ENCODE measurements around the gene KRIT1. TPM values are rescaled to one million over a fixed set of nuclear protein-coding genes. Genes with fewer than 3 reads are reported as not detected.

The KRIT1 gene
- total RNA-seq, 2 donors from 2014 or later, result 58.4 to 150 TPM

GRCh38 chr7:92253251-92253650 lies 7.5 kb upstream of the KRIT1 start:
- intact Hi-C loops (cut with DNase I), result no loop called here
- H3K9me3 ChIP-seq, result no peaks in the 10 kb centered on the region
- no peak for ATAC-seq
- WGBS, 2 donors, result 89 to 90% methylated on average over 1 of the region's 1 CpG
- H3K4me3 ChIP-seq, result no peak overlapping the region
- H3K27ac ChIP-seq, result no peak overlapping the region
- TF ChIP-seq CTCF (IDR thresholded peaks at IDR 0.05) (no peak), POLR2A (IDR thresholded peaks at IDR 0.05) (no peak)
- DNase-seq, result no peak
- peaks cover 1% of the 10 kb centered on the region for H3K4me1 ChIP-seq
- no peaks in the 10 kb centered on the region for H3K27me3 ChIP-seq
- no peaks in the 10 kb centered on the region for H3K36me3 ChIP-seq (replicated peaks in 1 of 2; ENCODE audit: insufficient read depth in 1 of 2, low read depth in 2 of 2)

GRCh38 chr7:92251181-92251580 lies 5.5 kb upstream of the KRIT1 start:
- Histone ChIP-seq H3K27me3 (no peaks in the 10 kb centered on the region), H3K36me3 (replicated peaks in 1 of 2; ENCODE audit: insufficient read depth in 1 of 2, low read depth in 2 of 2) (no peaks in the 10 kb centered on the region), H3K4me1 (peaks cover 16% of the 10 kb centered on the region), H3K4me3 (no peak overlapping the region), H3K27ac (no peak overlapping the region), H3K9me3 (no peaks in the 10 kb centered on the region)
- WGBS, 2 donors, result 94 to 100% methylated on average over 1 of the region's 1 CpG
- DNase-seq (no peak), ATAC-seq (no peak)
- TF ChIP-seq CTCF (IDR thresholded peaks at IDR 0.05) (no peak), POLR2A (IDR thresholded peaks at IDR 0.05) (no peak)
- intact Hi-C loops (cut with DNase I), result no loop called here

GRCh38 chr7:92250603-92251002 lies 4.9 kb upstream of the KRIT1 start:
- H3K27me3 ChIP-seq, result no peaks in the 10 kb centered on the region
- TF ChIP-seq POLR2A (IDR thresholded peaks at IDR 0.05) (no peak), CTCF (IDR thresholded peaks at IDR 0.05) (no peak)
- intact Hi-C loops (cut with DNase I), result no loop called here
- H3K9me3 ChIP-seq, result no peaks in the 10 kb centered on the region
- no peak for DNase-seq
- H3K4me1 ChIP-seq, result peaks cover 16% of the 10 kb centered on the region
- H3K36me3 ChIP-seq (replicated peaks in 1 of 2; ENCODE audit: insufficient read depth in 1 of 2, low read depth in 2 of 2), result no peaks in the 10 kb centered on the region
- ATAC-seq, result no peak
- no peak overlapping the region for H3K27ac ChIP-seq
- H3K4me3 ChIP-seq, result no peak overlapping the region

- no peaks in the 10 kb centered on the region for H3K9me3 ChIP-seq
- H3K27ac ChIP-seq, result peak overlapping the region; percentile 57 to 94 (median 88)
- H3K4me1 ChIP-seq, result peaks cover 28% of the 10 kb centered on the region
- H3K36me3 ChIP-seq (replicated peaks in 1 of 2; ENCODE audit: insufficient read depth in 1 of 2, low read depth in 2 of 2), result no peaks in the 10 kb centered on the region
- 1 to 2% methylated on average over 20 to 24 of the region's 35 CpGs for WGBS, 2 donors
- no peak for ATAC-seq
- intact Hi-C loops (cut with DNase I), result no loop called here
- H3K27me3 ChIP-seq, result no peaks in the 10 kb centered on the region
- DNase-seq, result peak in 3 of 4 donors; percentile 9 to 18 (median 12)
- no peak for TF ChIP-seq CTCF (IDR thresholded peaks at IDR 0.05)
- TF ChIP-seq POLR2A (IDR thresholded peaks at IDR 0.05), result no peak
- H3K4me3 ChIP-seq, result peak overlapping the region; percentile 94 to 98
These were observed 817 bp upstream of the KRIT1 start for GRCh38 chr7:92246360-92247101.
